Esophagus muscularis mucosa (tissue), 4 donors: ENCODE data around the gene EIF4G2.
A peak's percentile ranks its signal among the peaks of the same experiment; 100 is the strongest.

Source experiments
- EP300 ChIP-seq: sonication (generic); formaldehyde crosslinking; IDR thresholded peaks from one replicate; pipeline ENCODE4 v1.6.1; 2017; ENCODE audit warnings: antibody characterized with exemption
- POLR2A ChIP-seq: fragments of 450-650 bp; IDR thresholded peaks from one replicate; pipeline ENCODE4 v1.6.1; 2017; ENCODE audit warnings: antibody characterized with exemption, moderate library complexity, mild to moderate bottlenecking, low read depth
- POLR2AphosphoS5 ChIP-seq, 2 donors: sonication (generic); formaldehyde crosslinking; IDR thresholded peaks; one replicate each; pipeline ENCODE4 v1.6.1; 2017; ENCODE audit warnings: antibody characterized with exemption in 2 of 2
- TF ChIP-seq, protein P1 (sequence below), 3 experiments: fragments of 200-600 bp in 2 of 3; fragments of 450-650 bp in 1 of 3; sonication (generic) in 2 of 3; IDR thresholded peaks; one replicate each; pipeline ENCODE4 v1.5.1; 2017 to 2019; ENCODE audit warnings: antibody characterized with exemption in 3 of 3, mild to moderate bottlenecking in 2 of 3, moderate library complexity in 1 of 3

- TF ChIP-seq, protein P1, sequence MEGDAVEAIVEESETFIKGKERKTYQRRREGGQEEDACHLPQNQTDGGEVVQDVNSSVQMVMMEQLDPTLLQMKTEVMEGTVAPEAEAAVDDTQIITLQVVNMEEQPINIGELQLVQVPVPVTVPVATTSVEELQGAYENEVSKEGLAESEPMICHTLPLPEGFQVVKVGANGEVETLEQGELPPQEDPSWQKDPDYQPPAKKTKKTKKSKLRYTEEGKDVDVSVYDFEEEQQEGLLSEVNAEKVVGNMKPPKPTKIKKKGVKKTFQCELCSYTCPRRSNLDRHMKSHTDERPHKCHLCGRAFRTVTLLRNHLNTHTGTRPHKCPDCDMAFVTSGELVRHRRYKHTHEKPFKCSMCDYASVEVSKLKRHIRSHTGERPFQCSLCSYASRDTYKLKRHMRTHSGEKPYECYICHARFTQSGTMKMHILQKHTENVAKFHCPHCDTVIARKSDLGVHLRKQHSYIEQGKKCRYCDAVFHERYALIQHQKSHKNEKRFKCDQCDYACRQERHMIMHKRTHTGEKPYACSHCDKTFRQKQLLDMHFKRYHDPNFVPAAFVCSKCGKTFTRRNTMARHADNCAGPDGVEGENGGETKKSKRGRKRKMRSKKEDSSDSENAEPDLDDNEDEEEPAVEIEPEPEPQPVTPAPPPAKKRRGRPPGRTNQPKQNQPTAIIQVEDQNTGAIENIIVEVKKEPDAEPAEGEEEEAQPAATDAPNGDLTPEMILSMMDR (IDR thresholded peaks at IDR 0.05), result no peak
- TF ChIP-seq POLR2AphosphoS5 (IDR thresholded peaks at IDR 0.05) (peak; percentile 98 to 100), POLR2A (peak; percentile 98), EP300 (no peak)
Measured at GRCh38 chr11:10808553-10809372, at the start of gene EIF4G2.
